B cell (primary cell): ENCODE data around the gene FIZ1. TPM values are rescaled to one million over a fixed set of nuclear protein-coding genes. Genes with fewer than 3 reads are reported as not detected.

ENCODE experiments used
- ATAC-seq: fragments of 200-7000 bp; cut with Tn5 transposase; one replicate; pipeline ENCODE4 v1.10.0; 2021; ENCODE audit warnings: low read depth, mild to moderate bottlenecking, moderate number of reproducible peaks, moderate library complexity
- CTCF ChIA-PET: fragments of 350-600 bp; sonication (Branson Sonifier 250); formaldehyde crosslinking; loops from one replicate; lab custom pipeline; 2021; ENCODE audit warnings: antibody characterized with exemption, inconsistent platforms; lab: Charles Lee
- POLR2A ChIA-PET: fragments of 350-600 bp; sonication (Branson Sonifier 250); formaldehyde crosslinking; loops from one replicate; lab custom pipeline; 2021; ENCODE audit warnings: antibody characterized with exemption; lab: Charles Lee
- DNase-seq: peaks from one replicate; pipeline ENCODE4 v3.0.0; 2013
- H2AFZ ChIP-seq: 2 replicates; pipeline ENCODE4 v1.6.1; 2012; ENCODE audit warnings: mild to moderate bottlenecking, low read depth, low read length; ENCODE audit not compliant: insufficient read depth, poor library complexity, severe bottlenecking
- H3K27ac ChIP-seq, 2 donors: 1 replicate in 1 of 2; 2 replicates in 1 of 2; pipeline ENCODE4 v1.5.1; 2012 to 2013; ENCODE audit warnings: low read length in 2 of 2, mild to moderate bottlenecking in 2 of 2, moderate library complexity in 1 of 2
- H3K27me3 ChIP-seq, 4 experiments: fragments of 200-600 bp in 1 of 4; sonication (generic) in 1 of 4; replicated peaks in 1 of 4; 1 replicate in 2 of 4; 2 replicates in 2 of 4; pipeline versions ENCODE4 v1.6.1 to v1.7.0; 2013 to 2016; ENCODE audit warnings: low read length in 3 of 4, mild to moderate bottlenecking in 2 of 4, mixed read lengths in 1 of 4, moderate library complexity in 1 of 4; ENCODE audit not compliant: insufficient read depth in 4 of 4, control insufficient read depth in 3 of 4; ENCODE audit errors: control extremely low read depth in 1 of 4
- H3K36me3 ChIP-seq, 2 experiments: replicated peaks in 1 of 2; 1 replicate in 1 of 2; 2 replicates in 1 of 2; pipeline versions ENCODE4 v1.6.1 to v1.7.1; 2013; ENCODE audit warnings: low read length in 1 of 2; ENCODE audit not compliant: insufficient read depth in 2 of 2, control insufficient read depth in 1 of 2; ENCODE audit errors: control extremely low read depth in 1 of 2, extremely low read depth in 1 of 2
- H3K4me1 ChIP-seq, 2 donors: fragments of 200-600 bp in 1 of 2; sonication (generic) in 1 of 2; 1 replicate in 1 of 2; 2 replicates in 1 of 2; pipeline versions ENCODE4 v1.5.1 to v1.6.1; 2013 to 2017; ENCODE audit warnings: low read length in 2 of 2; ENCODE audit not compliant: control insufficient read depth in 2 of 2, insufficient read depth in 2 of 2
- H3K4me2 ChIP-seq: replicated peaks from 2 replicates; pipeline ENCODE3; 2012; ENCODE audit warnings: mild to moderate bottlenecking, low read depth, low read length; ENCODE audit not compliant: poor library complexity, severe bottlenecking
- H3K4me3 ChIP-seq, 5 experiments: fragments of 200-600 bp in 1 of 5; sonication (generic) in 1 of 5; 1 replicate in 3 of 5; 2 replicates in 2 of 5; pipeline versions ENCODE4 v1.5.1 to v1.7.0; 2011 to 2016; ENCODE audit warnings: low read length in 4 of 5, mild to moderate bottlenecking in 4 of 5, low read depth in 2 of 5, control low read depth in 1 of 5, moderate library complexity in 1 of 5; ENCODE audit not compliant: insufficient read depth in 1 of 5; ENCODE audit errors: control extremely low read depth in 1 of 5, extremely low read depth in 1 of 5
- H3K79me2 ChIP-seq: fragments of 200-600 bp; sonication (generic); one replicate; pipeline ENCODE4 v1.6.0; 2016; ENCODE audit warnings: low read length; ENCODE audit not compliant: control insufficient read depth, insufficient read depth
- H3K9ac ChIP-seq: fragments of 200-600 bp; sonication (generic); 2 replicates; pipeline ENCODE4 v1.6.1; 2017; ENCODE audit warnings: mild to moderate bottlenecking, low read length, moderate library complexity
- H3K9me3 ChIP-seq, 3 donors: one replicate each; pipeline versions ENCODE4 v1.6.1 to v1.7.1; 2013; ENCODE audit warnings: low read length in 2 of 3; ENCODE audit not compliant: control insufficient read depth in 2 of 3, insufficient read depth in 1 of 3; ENCODE audit errors: control extremely low read depth in 1 of 3
- H4K20me1 ChIP-seq: 2 replicates; pipeline ENCODE4 v1.6.0; 2012; ENCODE audit warnings: mild to moderate bottlenecking, low read length; ENCODE audit not compliant: insufficient read depth, control insufficient read depth, poor library complexity, severe bottlenecking
- H3K27ac Mint-ChIP-seq: one replicate; pipeline ENCODE4 v1.8.0; 2021; ENCODE audit warnings: mixed read lengths
- H3K27me3 Mint-ChIP-seq: one replicate; pipeline ENCODE4 v1.8.0; 2021; ENCODE audit warnings: mixed read lengths
- H3K4me1 Mint-ChIP-seq: one replicate; pipeline ENCODE4 v1.8.0; 2021; ENCODE audit warnings: mixed read lengths
- H3K4me3 Mint-ChIP-seq: one replicate; pipeline ENCODE4 v1.8.0; 2021; ENCODE audit warnings: mixed read lengths
- H3K9me3 Mint-ChIP-seq: one replicate; pipeline ENCODE4 v1.8.0; 2022; ENCODE audit warnings: mixed read lengths; ENCODE audit not compliant: insufficient read depth
- EZH2 ChIP-seq: IDR thresholded peaks from 2 replicates; pipeline ENCODE4 v1.6.1; 2012; ENCODE audit warnings: borderline replicate concordance, low read depth, mild to moderate bottlenecking, moderate library complexity, low read length; ENCODE audit not compliant: insufficient read depth, poor library complexity, severe bottlenecking
- WGBS: methylation state at CpG from one replicate; pipeline ENCODE4 v1.1.5; 2013; ENCODE audit warnings: missing lambda C conversion rate; ENCODE audit not compliant: insufficient coverage; 5-methylcytosine and 5-hydroxymethylcytosine counted together
- intact Hi-C: fragments of 100-400 bp; cut with micrococcal nuclease; formaldehyde crosslinking; loops from one replicate; pipeline ENCODE4 v1.10.0; 2022
- polyA plus RNA-seq: library from polyadenylated mRNA; depleted of rRNA; stranded (reverse); fragments of >200 nt; gene quantifications from 2 replicates; pipeline ENCODE4 v1.2.3, GENCODE V29; 2012
- total RNA-seq, 2 donors: library from RNA; stranded (reverse); fragments of 120-200 nt in 1 of 2; gene quantifications; 1 replicate in 1 of 2; 2 replicates in 1 of 2; pipeline versions ENCODE4 v1.2.3 to v1.2.4, GENCODE V29; 2013 to 2022
- TF ChIP-seq, protein P1 (sequence below): fragments of 200-600 bp; IDR thresholded peaks from one replicate; pipeline ENCODE4 v1.8.0; 2022; ENCODE audit warnings: antibody characterized with exemption, mild to moderate bottlenecking

FIZ1 gene
- total and polyA plus RNA-seq, 2 donors (not counting 1 experiment from before 2014, with no cell fraction given), result 8.0 to 26.4 TPM

DNA sequence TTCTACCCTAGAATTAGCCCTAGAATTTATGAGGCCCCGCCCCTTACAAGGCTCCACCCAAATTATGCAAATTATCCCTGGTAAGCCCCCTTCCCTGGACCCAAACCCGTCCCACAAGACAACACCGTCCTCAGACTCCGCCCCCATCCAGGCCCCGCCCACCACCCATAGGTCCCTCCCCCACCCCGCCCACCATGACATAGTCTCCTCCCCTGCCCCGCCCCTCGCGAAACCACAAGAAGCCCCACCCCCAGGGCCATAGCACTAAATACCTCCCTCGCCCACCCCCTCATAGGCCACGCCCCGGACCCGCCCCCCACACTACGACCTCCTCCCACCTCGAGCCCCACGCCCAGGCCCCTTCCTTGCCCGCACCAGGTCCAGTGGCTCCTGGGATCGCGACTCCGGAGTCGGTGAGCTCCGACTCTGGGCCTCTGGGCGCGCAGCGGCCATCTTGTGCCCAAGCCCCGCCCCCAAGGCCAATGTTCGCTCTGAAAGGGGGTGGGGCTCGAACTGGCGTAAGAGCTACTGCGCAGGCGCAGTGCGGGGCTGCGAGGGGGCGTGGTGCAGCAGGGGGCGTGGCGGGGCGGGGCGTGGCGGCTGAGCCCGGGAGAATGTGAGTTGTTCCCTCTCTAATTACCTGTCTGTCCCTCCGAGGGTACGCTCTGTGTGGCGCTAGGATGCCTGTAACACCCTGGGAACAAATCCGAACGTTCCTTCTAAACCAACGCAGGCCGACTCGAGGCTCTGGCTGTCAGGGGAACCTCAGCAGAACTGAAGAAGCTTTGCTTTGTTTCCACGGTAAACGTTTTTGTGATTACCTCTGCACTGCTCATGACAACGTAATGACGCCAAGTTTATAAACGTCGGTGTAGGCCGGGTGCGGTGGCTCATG is 25.0 kb upstream of the FIZ1 start, which contains the start of gene ZNF784:
TSS of gene ZNF784 (minus strand) at position 458 of the 895 bp plus-strand sequence. CDS start at position 453, 5 bp downstream.
- H3K27ac ChIP-seq, result peak within 1 kb of the TSS; percentile 87
- H3K4me1 ChIP-seq, result peaks cover 10 to 14% of the 10 kb centered on the region in 2 donors
- H2AFZ ChIP-seq, result peak within 1 kb of the TSS; percentile 82
- TF ChIP-seq, protein P1, sequence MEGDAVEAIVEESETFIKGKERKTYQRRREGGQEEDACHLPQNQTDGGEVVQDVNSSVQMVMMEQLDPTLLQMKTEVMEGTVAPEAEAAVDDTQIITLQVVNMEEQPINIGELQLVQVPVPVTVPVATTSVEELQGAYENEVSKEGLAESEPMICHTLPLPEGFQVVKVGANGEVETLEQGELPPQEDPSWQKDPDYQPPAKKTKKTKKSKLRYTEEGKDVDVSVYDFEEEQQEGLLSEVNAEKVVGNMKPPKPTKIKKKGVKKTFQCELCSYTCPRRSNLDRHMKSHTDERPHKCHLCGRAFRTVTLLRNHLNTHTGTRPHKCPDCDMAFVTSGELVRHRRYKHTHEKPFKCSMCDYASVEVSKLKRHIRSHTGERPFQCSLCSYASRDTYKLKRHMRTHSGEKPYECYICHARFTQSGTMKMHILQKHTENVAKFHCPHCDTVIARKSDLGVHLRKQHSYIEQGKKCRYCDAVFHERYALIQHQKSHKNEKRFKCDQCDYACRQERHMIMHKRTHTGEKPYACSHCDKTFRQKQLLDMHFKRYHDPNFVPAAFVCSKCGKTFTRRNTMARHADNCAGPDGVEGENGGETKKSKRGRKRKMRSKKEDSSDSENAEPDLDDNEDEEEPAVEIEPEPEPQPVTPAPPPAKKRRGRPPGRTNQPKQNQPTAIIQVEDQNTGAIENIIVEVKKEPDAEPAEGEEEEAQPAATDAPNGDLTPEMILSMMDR, result no peak
- no peak for TF ChIP-seq EZH2
- Mint-ChIP-seq H3K27ac (peak within 1 kb of the TSS; percentile 99), H3K9me3 (no peaks in the 10 kb centered on the region), H3K27me3 (no peaks in the 10 kb centered on the region), H3K4me3 (peak within 1 kb of the TSS; percentile 95), H3K4me1 (peaks cover 18% of the 10 kb centered on the region)
- peak within 1 kb of the TSS; percentile 81 for H3K4me2 ChIP-seq
- DNase-seq, result peak; percentile 97
- H3K36me3 ChIP-seq, result peaks cover 0 to 6% of the 10 kb centered on the region in 2 experiments
- peaks cover 7% of the 10 kb centered on the region for H4K20me1 ChIP-seq
- under 1% methylated on average over 49 of the region's 56 CpGs for WGBS
- H3K79me2 ChIP-seq, result peaks cover 8% of the 10 kb centered on the region
- peak; percentile 86 for ATAC-seq
- H3K27me3 ChIP-seq, result no peaks in the 10 kb centered on the region
- intact Hi-C loops, result loop anchor here (1.0 to 10.0 kb wide), 9 partner anchors 8 to 520 kb away; partner anchors contain the start of genes FIZ1, ISOC2, UBE2S and ZNF444
- peak within 1 kb of the TSS in 4 of 5 experiments; percentile 47 to 84 (median 69) for H3K4me3 ChIP-seq
- CTCF ChIA-PET, result interaction anchor here (0.6 to 3.8 kb wide), 15 partner anchors 9 to 483 kb away, joined by 3 to 27 read pairs (median 5); partner anchors contain the start of genes FIZ1, ZNF628 and ZNF865
- no peaks in the 10 kb centered on the region for H3K9me3 ChIP-seq
- POLR2A ChIA-PET, result interaction anchor here (0.5 to 2.4 kb wide), 18 partner anchors 8 to 496 kb away, joined by 3 to 58 read pairs (median 5); partner anchors contain the start of genes CCDC106, FIZ1, U2AF2 and UBE2S
- peak within 1 kb of the TSS; percentile 85 for H3K9ac ChIP-seq
